Stimulated activated CD8-positive, alpha-beta memory T cell treated with anti-CD3 and anti-CD28 coated beads, Interleukin-4, amount 100 ng/mL, for 4 hours (primary cell): ENCODE results near the gene TRAPPC11.

ENCODE experiments used
- DNase-seq, 2 donors: peaks; one replicate each; pipeline ENCODE4 v3.0.0-alpha.2; 2020; ENCODE audit warnings: low read depth in 2 of 2, low spot score in 1 of 2

Gene TRAPPC11

DNA sequence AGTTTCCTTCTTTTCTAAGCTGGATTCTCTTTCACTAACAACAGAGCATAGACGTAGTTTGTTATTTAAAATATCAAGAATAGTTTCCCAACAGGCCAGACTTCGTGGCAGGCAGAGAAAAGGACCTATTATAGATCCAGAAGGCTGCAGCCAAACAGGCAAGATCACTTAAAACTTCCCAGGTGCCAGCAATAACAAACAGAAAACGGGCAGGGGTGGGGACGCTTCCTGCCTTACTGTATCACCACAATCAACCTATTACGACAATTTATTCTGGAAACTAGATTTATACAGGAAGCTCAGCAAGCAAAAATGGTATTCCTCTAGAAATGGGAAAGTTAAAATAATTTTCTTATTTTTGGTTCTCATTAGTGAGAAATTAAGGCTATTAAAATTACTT, 22.2 kb upstream of the TRAPPC11 start:
- DNase-seq, result no peak

DNA sequence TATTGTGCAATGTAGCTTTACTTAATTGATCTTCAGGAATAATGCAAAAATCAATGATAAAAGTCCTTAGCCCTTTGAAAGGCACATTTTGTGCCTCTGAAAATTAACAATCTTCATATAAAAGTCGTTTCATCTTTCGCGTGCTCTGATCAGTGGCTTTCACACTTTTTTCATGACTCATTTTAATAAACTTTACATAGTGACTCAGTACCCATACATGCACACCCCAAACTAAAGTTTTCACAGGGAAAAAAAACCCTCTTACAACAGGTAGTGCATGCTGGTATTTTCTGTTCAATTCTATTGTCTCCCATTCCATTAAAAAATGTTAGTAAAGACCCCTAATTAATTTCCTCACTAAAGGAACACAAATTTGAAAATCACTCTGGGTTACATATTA, 21.6 kb upstream of the TRAPPC11 start:
- no peak for DNase-seq

DNA sequence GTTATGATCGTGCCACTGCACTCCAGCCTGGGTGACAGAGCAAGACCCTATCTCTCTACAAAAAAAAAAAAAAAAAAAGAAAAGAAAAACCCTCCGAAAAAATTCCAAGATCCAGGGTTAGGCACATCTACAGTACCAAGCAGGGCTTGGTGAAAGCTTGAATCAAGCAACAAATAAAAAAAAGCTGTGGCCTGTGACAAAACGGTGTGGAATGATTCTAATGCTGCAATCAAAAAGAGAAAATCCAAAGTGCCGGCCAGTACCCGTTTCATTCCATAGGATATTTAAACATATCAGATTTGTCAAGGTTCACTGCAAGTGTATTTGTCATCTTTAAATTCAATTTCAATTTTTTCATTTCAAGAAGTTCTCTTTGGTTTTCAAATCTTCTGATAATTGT, 20.7 kb upstream of the TRAPPC11 start:
- DNase-seq, result no peak

DNA sequence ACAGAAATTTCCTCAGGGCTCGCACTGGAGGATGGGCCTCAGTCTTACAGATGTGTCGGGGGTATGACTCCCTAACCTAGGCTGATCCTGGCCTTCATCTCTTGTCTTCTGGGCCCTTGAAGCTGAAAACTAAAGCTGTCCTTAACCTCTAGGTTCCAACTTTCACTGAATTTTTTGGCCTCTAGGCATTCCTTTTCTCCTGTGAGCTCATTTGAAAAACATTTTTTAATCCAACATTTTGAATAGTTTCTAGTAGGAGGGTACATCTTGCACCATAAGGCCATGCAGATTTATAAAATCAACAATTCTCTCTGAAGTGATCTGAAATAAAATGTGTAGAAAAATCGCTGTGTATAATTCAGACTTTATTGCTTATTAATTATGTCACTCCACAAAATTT, 19.8 kb upstream of the TRAPPC11 start:
- no peak for DNase-seq

DNA sequence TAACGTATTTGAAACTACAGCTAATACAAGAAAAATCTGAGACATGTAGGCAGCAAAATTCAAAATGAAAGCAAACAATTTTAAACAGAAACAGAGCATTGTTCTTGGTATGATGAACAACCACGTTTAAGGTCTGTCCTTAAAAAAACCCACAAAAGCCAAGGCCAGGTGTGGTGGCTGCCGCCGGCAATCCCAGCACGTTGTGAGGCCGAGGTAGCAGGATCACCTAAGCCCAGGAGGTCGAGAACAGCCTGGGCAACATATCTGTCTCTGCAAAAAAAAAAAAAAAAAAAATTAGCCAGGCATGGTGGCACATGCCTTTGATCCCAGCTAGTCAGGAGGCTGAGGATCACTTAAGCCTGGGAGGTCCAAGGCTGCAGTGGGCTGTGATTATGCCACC, 13.8 kb upstream of the TRAPPC11 start:
- DNase-seq, result no peak

DNA sequence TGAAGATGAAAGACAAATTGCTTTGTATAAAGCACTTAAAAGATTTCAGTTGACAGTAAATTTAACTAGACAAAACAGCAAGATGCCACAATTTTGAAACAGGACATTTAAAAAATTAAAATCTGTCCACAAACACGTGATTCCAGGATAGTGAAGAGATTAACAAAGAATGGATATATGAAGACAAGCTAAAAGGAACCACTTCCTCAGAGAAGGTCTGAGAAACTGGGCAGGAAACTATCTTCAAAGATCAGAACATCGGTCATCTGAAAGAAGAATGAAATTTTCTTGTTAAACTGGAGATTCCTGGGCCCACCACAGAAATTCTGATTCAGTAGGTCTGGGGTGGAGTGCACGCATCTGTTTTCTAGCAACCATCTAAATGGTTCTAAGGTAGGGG, 1.5 kb upstream of the TRAPPC11 start:
- no peak for DNase-seq

DNA sequence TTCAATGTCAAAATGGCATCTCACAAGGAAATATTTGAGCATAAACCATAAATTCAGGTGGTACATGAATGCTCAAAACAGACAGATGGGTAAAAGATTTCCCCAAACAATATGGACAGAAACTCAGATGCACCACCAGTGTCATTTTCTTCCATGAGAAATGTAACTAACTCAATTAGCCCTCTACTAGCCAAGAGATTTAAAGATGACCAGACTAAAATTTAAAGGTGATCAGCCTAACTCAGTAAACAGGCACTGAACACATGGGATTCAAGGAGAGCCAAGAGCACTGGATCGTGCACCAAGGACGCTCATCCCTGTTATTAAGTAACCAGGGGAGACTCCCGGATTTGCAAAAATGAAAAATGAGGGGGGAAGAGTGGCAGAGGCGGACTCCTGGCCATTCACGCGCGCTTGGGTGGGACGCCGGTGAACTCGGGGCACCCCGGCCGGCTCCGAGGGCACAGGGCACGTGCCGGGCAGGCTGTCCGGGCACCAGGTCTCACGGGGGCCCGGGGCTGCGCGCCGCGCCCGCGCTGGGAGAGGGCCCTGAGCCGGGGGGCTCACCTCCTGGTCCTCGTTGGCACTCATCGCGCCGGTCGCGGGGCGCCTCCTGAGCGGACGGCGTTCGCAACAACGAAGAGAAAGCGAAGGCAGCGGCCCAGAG, 598 bp upstream of the TRAPPC11 start:
- DNase-seq, result peak in 1 of 2 donors; percentile 0

DNA sequence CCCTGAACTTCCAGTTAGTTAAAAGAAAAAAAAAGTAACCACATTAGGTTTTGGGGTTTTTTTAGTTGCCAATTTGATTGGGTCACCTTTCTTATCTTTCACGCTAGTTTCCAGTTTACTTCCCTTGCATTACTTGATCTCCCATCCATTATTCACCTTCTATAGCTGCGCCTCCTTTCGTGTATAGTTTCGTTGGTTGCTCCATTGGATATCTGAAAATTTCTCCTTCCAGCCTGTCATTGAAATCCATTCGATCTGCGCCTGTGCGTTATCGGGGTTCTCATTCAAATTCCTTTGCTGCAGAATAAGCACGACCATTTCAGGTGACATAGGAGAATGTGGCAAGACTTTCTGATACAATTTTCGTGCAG, 764 bp downstream of the TRAPPC11 start:
- no peak for DNase-seq

DNA sequence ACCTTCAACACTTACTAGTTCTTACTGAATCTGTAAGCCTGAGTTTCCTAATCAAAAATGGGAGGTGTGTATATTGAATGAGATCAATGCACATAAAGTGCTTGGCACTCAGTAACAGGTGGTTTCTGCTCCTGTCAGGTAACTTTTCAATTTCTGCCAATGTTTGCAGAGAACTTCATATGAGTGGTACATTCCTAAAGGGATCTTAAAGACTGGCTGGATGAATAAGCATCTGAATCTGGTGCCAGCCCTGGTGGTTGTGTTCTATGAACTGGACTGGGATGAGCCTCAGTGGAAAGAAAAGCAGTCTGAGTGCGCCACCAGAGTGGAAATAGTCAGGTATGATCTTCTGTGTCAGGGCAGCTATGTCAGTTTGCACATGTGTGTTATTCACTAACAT, 7.0 kb downstream of the TRAPPC11 start:
- no peak for DNase-seq

DNA sequence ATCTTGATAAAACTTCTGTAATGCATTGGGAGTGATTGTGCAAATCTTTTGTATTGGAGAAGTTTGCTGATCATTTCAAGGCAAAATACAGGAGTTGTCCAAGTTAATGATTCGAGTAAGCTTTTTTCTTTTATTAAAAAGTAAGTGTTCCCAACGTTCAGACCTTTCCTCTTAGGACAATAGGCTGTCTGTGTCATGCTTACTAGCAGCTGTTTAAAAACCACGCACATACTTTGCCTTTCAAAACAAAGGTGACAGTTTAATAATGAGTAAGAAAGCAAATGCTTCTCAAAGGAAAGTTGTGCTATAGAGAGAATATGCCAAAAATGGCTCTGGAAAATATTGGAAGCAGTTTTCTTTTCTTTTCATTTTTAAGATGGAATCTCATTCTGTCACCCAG, 11.2 kb downstream of the TRAPPC11 start:
- DNase-seq, result no peak

DNA sequence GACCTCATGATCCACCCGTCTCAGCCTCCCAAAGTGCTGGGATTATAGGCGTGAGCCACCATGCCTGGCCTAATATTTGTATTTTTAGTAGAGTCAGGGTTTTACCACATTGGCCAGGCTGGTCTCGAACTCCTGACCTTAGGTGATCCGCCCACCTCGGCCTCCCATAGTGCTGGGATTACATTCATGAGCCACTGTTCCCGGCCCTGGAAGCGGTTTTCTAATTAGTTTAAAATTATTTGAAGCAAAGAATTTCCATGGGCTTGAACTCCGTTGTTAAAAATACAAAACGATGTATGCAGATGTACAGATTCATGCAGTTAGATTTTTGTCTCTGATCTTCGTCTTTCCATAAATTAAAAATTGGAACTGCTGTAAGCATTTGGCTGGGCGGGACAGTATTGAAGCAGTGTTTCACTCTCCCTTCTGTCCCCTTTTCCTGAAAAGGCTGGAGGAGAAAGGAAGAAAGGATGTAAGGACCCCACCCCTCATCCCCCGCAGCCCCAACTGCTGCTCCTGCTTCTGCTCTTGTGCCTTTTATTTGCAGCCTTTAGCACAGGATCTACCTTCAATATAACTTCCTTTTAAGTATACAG, 12.0 kb downstream of the TRAPPC11 start:
- DNase-seq, result no peak

DNA sequence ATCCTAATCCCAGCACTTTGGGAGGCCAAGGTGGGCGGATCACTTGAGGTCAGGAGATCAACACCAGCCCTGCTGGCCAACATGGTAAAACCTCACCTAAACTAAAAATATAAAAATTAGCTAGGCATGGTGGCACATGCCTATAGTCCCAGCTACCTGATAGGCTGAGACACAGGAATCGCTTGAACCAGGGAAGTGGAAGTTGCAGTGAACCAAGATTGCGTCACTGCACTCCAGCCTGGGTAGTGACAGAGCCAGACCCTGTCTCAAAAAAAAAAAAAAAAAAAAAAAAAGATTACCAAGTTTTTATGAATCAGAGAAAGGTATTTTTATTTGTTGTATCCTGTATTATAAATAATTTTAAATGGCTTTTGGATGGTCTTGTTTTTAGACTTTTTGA, 15.1 kb downstream of the TRAPPC11 start:
- no peak for DNase-seq

DNA sequence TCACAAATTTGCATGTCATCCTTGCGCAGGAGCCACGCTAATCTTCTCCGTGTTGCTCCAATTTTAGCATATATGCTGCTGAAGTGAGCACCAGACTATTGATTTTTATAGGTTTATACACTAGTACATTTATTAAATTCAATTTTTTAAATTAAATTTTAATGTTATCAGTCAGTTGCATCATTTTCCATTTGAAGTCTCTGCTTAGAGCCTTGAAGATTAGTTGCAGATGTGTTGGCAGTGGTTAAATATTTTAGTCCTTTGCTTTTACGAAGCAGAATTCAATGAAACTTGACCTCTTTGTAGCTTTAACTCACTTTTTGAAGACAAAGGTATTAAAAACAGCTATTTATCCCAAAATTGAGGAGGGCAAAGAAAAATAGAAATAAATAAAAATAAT, 16.5 kb downstream of the TRAPPC11 start:
- DNase-seq, result no peak

DNA sequence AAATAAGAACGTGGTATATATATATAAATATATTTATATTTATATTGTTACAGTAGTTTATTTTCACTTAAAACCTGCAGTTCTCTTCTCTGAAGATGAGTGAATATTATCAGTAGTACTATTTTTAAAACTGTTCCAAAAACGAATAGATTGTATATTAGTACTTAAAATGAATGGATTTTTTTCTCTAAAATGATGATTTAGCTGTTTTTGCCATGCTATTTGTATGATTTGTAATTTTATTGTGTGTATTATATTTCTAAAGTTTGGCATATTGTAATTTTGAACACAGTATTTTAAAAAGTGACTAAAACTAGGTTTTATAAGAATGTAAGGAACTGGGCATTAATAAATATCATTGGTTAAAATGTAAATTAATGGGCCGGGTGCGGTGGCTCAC, 22.0 kb downstream of the TRAPPC11 start:
- DNase-seq, result no peak

DNA sequence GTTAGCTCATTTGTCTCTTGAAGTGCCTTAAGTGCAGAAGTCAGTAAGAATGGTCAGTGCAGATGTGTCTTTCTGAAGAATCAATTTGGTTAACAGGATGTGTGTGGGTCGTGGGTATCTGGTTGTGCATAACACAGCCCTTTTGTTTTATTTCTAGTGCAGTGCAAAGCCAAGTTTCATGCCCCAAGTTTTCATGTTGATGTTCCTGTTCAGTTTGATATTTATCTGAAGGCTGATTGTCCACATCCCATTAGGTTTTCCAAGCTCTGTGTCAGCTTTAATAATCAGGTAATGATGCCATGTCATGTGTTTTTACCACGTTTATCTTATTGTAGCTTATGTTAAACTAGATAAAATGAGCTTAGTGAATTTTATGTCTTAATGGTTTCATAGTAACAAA, 27.4 kb downstream of the TRAPPC11 start:
- no peak for DNase-seq

DNA sequence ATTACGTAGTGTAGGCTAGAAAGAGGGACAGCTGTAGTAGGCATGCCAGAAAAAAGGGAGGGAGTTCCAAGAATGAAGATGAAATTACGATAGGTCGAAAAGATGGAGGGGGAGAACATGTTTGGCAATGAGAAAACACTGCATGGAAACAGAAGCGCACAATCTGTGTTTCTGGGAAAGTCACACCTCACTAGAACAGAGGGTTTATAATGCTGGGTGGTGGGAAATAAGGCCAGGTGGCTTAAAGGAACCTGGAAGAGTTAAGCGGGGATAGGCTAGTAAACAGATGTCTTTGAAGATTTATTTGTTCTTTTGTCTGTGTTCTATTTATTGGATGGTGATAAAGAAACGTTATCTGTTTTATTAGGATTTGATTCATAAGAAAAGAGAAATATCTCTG, 29.1 kb downstream of the TRAPPC11 start:
- no peak for DNase-seq

DNA sequence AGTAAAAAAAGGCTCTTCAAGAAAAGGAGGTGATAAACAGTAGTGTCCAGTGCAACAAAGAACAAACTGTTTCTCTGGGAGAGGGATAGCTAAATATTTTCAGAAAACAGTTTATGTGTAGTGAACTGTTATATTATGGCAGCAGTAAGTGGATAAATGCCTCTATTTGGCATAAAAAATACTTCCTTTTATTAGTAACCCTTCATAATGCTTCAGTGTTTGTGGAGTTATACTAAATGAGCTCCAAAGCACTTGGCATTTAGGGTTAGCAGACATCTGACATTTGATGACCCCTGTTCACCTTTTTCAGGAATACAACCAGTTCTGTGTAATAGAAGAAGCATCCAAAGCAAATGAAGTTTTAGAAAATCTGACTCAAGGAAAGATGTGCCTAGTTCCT, 31.9 kb downstream of the TRAPPC11 start:
- no peak for DNase-seq

DNA sequence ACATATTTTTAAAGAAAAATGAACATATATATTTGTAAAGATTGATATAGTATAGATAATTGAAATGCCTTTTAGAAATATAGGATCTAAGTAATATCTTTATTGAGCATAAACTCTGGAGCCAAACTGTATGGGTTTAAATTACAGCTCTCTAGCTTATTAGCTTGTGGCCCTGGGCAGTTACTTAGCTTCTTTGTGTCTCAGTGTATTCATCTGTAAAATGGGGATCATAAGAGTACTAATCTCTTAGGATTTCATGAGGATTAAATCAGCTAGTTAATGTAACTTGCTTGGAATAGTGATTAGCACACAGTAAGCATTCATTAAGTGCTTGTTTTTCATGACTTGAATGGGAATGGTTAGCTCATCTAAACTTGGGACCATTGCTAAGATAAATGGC, 32.8 kb downstream of the TRAPPC11 start:
- no peak for DNase-seq

DNA sequence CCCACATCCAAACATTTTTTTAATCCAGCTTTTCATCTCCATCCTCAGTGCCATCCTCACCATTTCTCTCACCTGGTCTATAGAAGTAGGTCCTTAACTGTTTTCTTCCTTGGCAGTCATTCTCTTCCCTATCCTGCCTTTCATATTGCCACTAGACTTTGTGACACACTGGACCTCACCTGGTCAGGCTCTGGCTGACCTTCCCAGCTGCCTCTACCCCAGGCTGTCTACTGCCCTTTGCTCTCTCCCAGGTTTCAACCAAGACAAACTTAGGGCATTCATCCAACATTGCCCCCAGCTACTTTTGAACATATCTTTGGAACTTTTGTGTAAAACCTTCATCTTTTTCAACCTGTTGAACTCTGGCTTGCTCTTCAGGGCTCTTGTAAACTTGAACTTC, 39.8 kb downstream of the TRAPPC11 start:
- no peak for DNase-seq

DNA sequence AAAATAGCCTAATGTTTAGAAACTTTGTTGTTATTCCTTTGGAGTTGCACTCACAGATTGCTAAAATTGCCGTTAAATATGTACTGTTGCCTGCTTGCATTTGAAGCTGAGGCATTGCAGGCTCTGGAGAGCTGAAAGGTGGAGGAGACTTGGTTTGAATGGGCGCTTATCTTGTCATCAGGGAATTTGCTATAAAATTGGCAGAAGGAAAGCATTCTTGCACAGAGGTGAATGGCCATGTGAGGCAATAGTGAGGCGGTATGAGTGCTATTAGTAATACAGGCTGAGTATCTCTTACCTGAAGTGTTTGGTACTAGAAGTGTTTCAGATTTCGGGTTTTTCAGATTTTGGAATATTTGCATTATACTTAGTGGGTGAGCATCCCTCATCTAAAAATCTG, 41.3 kb downstream of the TRAPPC11 start:
- DNase-seq, result no peak

DNA sequence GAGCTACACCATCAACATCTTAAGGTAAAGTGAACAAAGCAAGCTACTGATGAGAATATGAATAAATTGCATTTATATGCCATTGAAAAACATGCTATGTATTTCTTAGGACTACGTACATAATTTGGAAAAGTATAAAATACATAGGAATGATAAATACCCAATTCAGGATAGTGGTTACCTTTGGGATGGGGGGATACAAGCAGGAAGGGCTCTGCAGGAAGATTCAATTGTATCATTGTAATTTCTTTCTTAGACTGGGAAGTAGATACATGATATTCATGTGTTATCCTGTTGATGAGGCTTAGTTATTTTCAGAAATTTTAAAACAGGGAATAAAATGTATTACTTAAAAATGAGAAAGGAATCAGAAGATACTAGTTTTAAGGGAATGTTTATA, 43.4 kb downstream of the TRAPPC11 start:
- no peak for DNase-seq

DNA sequence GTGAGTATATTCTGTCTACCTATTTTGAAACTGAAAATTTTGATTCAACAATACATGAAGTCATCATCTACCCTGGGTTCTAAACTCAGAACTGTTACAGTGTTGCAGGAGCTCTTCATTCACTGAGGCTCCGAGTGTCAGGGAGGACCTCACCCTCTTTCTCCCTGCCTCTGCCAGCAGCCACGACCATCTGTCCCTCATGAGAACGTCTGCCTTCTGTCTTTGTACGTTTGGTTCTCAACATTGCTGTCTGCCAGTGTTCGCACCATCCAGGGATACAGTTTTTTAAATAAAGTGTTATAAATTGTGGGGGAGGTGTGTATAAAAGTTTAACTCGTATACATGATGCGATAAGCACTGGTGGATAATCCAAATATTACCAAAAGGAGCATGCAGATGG, 55.5 kb downstream of the TRAPPC11 start:
- DNase-seq, result no peak

DNA sequence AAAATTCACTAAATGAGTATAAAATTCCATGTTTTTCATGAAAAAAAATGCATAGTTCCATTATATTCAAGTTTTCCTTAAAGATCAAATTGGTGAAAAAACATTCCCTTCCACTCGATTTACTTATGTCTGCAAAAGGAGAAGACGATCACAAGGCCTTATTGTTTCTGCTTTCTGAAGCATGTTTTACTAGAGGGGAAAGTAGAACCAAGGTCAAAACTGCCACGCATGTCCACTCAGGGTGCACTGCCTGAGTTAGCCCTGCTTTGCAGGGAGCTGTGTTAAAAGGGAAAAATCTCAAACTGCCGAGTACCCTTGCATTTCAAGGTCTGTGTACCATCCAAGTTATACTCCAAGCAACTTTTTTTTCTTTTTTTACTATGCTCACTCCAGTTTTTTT, 57.2 kb downstream of the TRAPPC11 start:
- DNase-seq, result no peak

DNA sequence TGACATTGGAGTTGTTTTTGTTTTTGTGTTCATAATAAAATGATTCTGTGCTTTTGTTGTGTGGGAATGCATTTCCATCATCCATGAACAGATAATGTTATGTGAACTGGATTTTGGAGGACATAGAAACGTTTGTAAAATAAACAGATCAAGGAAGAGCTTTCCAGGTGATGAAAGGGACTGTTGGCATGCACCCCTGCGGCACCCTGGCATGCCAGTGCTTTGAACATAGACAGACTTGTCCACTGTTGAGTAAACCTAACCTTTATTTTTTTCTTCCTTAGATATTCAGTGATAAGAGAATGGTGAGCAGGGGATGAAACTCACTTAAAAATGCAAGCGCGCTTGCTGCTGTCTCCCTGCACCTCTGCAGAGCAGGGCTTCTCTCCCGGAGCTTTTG, 59.8 kb downstream of the TRAPPC11 start:
- DNase-seq, result no peak
